ENCODE measurements around the gene TAX1BP1.

- TF ChIP-seq GATA2 (IDR thresholded peaks at IDR 0.05; ENCODE audit: low read depth, low read length) (no peak), GATA3 (IDR thresholded peaks at IDR 0.05; ENCODE audit: low read depth, low read length) (no peak)
Measured at GRCh38 chr7:27705200-27705594, 34.8 kb upstream of the TAX1BP1 start.

Data from SH-SY5Y (cell line).